Eye (tissue), 1 donor: Measurements from ENCODE around the gene FAM174C.

Experiments used
- DNase-seq: peaks from one replicate; pipeline ENCODE4 v3.0.0-alpha.2; 2015

The FAM174C gene

DNA sequence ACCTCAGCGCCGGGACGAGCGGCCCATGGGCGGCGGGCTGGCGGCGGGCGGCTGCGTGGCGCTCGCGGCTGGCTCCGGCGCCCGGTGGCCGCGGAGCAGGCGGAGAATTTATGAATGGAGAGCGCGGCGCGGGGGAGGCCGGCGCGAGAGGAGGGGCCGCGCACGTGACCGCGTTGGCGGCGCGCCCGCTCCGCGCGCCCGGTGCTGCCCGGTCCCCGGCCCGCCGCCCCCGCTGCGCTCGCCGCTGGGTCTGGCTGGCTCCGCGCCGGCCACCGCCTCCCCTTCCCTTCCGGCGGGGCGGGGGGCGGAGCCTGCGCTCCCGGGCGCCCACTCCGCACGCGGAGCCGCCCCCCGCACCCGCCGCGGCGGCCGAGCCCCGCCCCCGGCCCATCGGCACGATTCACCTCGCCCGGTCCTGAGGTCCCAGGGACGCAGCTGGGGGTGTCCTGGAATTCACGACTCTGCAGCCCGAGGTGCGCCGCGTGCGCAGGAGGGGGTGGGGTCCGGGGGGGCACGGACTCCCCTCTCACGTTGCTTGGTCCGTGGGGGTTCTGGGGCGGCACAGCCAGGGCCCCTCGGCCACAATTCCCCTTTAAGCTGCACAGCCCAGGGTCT is 37.5 kb upstream of the FAM174C start, which contains the start of gene CBARP:
CBARP (minus strand) TSS at position 252 of the 615 bp plus-strand sequence. CDS start 1,905 bp downstream, outside the sequence.
- peak; percentile 73 for DNase-seq

- DNase-seq: peak; percentile 36
These were observed 36.7 kb upstream of the FAM174C start for GRCh38 chr19:1238369-1239303.

- no peak for DNase-seq
These were observed 35.9 kb upstream of the FAM174C start for GRCh38 chr19:1239420-1239795.

DNA sequence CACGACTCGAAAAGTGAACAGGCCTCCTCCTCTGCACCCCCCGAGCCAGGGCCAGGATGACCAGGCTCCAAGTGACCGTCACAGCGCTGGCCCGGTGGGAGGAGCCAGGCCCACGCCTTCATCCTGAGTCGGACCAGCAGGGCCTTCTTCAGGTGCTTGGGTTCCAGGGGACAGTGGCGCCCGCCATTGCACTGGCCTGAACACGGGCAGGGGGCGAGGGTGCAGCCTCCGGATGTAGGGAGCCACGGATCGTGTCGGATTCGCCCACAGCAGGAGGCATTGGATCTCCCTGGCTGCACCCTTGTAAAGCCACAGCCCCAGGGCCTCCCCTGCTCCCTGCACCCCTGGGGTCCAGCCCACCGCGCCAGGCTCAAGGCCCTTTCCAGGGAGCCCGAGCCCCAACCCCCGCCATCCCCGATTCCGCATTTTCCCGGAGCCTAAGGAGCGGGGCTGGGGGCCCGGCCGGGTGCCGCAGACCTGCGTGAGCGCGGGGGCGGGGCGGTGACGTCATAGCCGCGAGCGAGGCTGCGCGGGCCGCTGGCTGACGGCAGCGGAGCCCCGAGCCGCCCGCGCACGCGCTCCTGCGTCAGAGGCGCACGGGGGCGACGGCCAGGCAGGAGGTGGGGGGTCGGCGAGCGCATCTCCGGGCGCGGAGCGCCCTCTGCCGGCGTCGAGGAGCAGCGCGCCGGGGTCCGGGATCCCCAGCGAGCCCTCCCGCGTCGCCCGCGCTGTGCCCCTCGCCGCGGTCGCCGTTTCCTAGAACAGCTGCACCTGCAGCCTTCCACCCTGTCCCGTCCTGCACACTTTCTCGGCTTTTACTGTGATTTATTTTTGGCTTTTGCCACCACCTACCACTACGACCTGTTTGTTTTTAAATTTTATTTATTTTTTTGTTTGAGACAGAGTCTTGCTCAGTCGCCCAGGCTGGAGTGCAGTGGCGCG is 35.3 kb upstream of the FAM174C start:
- peak; percentile 95 for DNase-seq

GRCh38 chr19:1240925-1241324 is 34.4 kb upstream of the FAM174C start:
- DNase-seq: peak; percentile 37

DNA sequence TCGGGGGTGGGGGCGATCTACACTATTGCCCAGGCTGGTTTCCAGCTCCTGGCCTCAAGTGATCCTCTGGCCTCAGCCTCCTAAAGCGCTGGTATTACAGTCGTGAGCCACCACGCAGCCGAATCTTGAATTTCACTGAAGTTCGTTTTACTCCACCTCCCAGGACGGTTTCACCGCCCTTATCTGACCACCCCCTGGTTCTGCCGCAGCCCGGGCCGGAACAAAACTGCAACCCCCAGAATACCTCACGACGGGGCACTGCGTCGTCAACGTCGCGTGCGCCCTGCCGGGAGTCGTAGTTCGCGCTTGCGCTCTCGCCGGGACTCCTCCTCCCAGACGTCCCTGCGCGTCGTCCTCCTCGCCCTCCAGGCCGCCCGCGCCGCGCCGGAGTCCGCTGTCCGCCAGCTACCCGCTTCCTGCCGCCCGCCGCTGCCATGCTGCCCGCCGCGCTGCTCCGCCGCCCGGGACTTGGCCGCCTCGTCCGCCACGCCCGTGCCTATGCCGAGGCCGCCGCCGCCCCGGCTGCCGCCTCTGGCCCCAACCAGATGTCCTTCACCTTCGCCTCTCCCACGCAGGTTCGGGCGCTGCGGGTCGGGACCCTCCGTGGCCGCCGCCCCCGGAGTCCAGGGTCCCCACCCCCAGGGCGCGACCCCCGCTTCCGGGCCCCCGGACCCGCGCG is 33.8 kb upstream of the FAM174C start, which contains the start of gene ATP5F1D:
ATP5F1D (plus strand) TSS at position 335 of the 679 bp plus-strand sequence; CDS start at position 435, 100 bp downstream.
- peak; percentile 96 for DNase-seq

GRCh38 chr19:1243768-1244692 is 31.3 kb upstream of the FAM174C start:
- DNase-seq: peak; percentile 92

GRCh38 chr19:1244693-1245451 is 30.5 kb upstream of the FAM174C start:
- DNase-seq: peak; percentile 6

DNA sequence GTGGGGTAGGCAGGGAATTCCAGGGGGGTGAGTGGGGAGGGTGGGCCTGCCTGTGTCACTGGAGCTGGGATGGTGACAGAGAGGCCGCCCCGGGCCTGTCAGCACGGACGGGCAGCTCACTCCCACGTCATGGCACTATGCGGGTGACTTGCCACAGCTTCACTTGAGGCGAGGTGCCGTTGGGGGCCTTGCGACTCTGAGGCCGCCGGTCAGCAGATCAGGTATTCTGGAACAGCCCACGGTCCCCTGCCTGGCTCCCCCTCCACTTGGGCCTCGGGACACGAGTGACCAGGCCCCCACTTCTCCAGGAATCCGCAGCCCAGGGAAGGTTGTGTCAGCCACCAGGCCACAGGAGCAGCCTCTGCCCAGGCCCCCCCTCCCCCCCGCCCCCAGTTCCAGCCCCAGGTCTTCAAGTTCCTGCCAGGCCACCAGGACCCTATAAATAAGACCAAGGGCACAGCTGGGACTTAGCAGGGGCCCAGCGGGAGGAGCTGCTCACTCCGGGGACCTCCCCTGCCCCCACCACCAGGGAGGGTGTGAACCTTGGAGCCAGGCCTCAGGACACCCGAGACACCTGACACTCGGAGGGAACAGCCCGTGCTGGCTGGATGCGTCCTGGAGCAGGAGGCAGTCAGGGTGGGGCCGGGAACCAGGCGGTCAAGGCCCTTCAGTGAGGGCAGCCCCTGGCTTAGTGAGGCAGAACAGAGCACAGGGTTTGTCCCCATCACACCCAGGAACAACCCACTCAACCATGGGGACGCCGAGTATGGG is 29.7 kb upstream of the FAM174C start:
- peak; percentile 24 for DNase-seq

DNA sequence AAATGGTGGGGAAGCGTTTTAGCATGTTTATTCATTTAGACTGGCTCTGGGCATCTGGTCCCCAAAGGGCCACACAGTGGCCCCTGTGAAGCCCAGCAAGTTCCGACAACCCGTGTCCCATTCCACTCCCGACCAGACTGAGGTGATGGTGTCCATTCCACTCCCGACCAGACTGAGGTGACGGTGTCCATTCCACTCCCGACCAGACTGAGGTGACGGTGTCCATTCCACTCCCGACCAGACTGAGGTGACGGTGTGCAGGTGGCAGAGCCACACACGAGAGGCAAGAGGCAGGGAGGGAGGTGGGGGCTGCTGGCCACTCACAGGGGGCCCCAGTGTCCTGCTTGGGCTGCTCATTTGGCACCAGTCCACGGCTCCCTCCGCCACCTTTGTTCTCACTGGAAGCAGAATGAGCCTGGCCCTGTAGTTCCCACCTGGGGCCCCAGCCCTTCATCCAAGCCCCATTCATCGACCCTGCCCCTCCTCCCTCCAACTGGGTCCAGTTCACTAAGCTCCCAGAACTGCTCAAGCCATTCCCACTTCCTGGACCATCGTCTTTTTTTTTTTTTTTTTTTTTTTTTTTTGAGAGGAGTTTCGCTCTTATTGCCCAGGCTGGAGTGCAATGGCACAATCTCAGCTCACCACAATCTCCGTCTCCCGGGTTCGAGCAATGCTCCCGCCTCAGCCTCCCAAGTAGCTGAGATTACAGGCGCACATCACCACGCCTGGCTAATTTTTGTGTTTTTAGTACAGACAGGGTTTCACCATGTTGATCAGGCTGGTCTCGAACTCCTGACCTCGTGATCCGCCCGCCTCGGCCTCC is 28.9 kb upstream of the FAM174C start:
- peak; percentile 53 for DNase-seq

GRCh38 chr19:1247748-1248138 is 27.6 kb upstream of the FAM174C start:
- no peak for DNase-seq

DNA sequence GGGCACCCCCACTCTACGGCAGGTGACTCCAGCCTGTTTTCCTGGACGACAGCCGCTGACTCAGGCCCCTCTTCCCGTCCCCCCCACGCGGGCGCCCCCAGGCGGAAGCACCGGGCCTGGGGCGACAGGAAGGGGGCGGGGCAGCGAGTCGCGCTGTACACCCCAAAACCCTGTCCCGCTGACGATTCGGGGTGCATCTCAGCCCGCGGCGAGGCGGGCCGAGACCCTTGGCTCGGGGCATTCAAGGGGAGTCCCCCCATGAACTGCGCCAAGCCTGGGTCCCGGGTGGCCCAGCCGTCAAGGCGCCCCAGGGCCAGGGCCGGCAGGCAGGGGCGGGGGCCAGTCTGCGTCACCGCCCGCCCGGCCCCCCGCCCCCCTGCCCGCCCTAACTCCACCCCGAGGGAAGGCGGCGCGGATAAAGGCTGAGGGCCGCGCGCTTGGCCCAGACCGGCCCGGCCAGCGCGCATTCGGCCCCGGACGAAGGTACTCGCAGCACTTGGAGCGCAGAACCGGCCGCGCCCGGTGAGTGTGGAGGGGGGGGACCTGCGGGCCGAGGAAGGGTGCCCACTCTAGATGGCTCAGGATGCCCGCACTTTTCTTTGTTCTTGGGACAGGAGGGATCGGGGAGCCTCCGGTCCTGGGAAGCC is 27.1 kb upstream of the FAM174C start, which contains the start of gene MIDN:
MIDN (plus strand) TSS at position 445 of the 647 bp plus-strand sequence. CDS start 1,714 bp downstream, outside the sequence.
- peak; percentile 93 for DNase-seq

DNA sequence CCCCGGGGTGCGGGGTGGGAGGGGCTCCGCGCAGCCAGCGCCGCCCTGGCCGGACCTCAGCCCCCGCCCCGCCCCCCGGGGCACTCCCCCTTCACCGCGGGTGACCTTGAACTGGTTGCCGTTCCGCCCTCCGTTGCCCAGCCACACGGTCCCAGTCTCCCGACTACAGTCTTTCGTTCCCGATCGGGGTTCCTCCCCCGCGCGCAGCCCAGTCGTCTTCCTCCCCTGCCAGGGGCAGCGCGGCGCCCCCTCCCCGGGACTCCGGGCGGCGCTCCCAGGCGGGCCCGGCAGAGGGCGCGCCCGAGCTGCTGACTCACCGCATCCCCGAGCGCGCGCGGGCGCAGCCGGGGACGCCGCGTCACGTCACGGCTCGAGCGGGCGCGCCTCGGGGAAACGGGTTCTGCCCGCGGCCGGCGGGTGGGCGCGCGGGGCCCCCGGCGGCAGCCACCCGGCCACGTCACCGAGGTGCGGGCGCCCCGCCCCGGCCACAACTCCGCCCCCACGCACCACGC is 26.5 kb upstream of the FAM174C start:
- DNase-seq: peak; percentile 95

DNA sequence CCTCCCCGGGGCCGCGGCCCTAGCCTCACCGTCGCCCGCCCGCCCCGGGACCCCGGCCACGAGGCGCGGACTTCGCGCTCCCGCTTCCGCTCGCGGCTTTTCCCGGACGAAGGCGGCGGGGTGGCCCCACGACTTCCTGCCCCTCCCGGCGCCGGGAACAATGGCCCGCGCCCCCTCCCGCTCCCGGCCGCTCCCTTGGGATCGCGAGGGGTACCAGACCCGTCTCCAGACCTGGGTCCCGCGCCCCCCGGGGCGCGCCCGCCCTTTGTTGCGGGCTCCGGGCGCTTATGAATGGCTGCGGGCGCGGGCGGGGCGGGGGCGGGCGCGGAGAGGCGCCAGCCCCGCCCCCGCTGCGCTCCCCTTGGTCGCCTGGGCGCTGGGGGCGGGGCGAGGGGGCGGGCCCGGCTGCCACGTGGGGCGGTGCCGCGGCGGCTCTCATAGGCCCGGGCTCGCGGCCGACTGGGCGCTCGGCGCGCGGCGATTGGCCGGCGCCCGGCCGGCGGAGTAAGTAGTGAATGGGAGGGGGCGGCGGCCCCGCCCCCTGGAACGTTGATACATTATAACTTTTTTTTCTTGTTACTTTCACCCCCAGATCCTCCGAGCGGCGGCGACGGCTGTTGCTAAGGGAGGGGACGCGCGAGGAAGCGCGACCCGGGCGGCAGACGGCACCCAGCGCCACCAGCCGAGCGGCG is 25.9 kb upstream of the FAM174C start:
- DNase-seq: peak; percentile 98

GRCh38 chr19:1249990-1250436 is 25.3 kb upstream of the FAM174C start:
- DNase-seq: no peak

DNA sequence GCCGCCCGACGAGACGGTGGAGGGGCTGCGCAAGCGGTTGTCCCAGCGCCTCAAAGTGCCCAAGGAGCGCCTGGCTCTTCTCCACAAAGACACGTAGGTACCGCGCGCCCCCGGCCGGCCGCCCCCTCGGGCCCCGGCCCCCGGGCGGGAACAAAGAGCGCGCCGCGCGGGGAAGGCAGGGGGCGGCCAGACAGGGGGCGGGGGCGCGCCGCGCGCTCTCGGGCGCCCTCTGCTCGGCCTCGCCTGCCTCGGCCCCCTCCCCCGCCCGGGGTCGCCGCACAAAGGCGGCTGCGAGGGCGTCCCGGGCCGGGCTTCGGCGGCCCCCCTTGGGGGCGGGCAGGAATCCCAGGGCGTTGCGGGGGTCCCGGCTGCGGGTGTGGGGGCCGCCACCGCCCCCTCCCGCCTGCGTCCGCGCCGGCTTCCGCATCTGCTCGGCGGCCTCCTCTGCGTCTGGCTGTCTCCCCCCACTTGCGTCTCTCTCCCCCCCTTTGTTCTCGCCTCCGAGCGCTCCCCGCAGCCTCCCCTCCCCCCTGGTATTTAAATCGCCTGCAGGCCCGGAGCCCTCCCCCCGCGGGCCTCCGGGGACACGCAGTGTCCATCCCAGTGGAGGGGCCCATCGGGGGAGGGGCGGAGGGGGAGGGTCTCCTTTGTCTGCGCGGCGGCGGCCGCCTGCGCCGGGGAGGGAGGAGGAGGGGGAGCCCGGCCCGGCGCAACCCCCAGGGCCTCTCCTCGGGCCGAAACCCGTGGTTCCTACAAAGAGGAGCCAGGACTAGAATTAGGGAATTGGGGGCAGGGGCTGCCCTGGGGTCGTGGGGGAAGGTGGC is 24.7 kb upstream of the FAM174C start:
- peak; percentile 95 for DNase-seq
